Breast epithelium (tissue), 4 donors: Measurements from ENCODE around the gene LRRC70. TPM values are rescaled to one million over a fixed set of nuclear protein-coding genes. Genes with fewer than 3 reads are reported as not detected.

Experiments used
- DNase-seq, 2 donors: peaks; one replicate each; pipeline ENCODE4 v3.0.0-alpha.2; 2019; ENCODE audit warnings: low spot score in 2 of 2
- H3K27ac ChIP-seq, 2 donors: fragments of 200-600 bp; sonication (generic) in 1 of 2; one replicate each; pipeline ENCODE4 v1.5.1; 2016 to 2019; ENCODE audit warnings: mild to moderate bottlenecking in 1 of 2
- H3K27me3 ChIP-seq, 2 donors: fragments of 200-600 bp; sonication (generic) in 1 of 2; one replicate each; pipeline versions ENCODE4 v1.5.1 to v1.6.0; 2017 to 2019; ENCODE audit warnings: control low read depth in 1 of 2, mild to moderate bottlenecking in 1 of 2
- H3K36me3 ChIP-seq: fragments of 200-600 bp; one replicate; pipeline ENCODE4 v1.5.1; 2019
- H3K4me1 ChIP-seq, 2 donors: fragments of 200-600 bp; sonication (generic); one replicate each; pipeline ENCODE4 v1.5.1; 2016 to 2019; ENCODE audit warnings: control low read depth in 1 of 2
- H3K4me3 ChIP-seq, 3 donors: fragments of 200-600 bp; sonication (generic); 1 replicate in 2 of 3; 2 replicates in 1 of 3; pipeline ENCODE4 v1.5.1; 2016 to 2019; ENCODE audit warnings: mild to moderate bottlenecking in 3 of 3, moderate library complexity in 2 of 3
- H3K9me3 ChIP-seq, 2 donors: fragments of 200-600 bp; sonication (generic) in 1 of 2; one replicate each; pipeline ENCODE4 v1.5.1; 2016 to 2019; ENCODE audit warnings: control low read depth in 1 of 2
- POLR2A ChIP-seq: fragments of 450-650 bp; IDR thresholded peaks from one replicate; pipeline ENCODE4 v1.6.1; 2016; ENCODE audit warnings: antibody characterized with exemption, mild to moderate bottlenecking, moderate library complexity
- POLR2AphosphoS5 ChIP-seq, 3 donors: sonication (generic); formaldehyde crosslinking; IDR thresholded peaks; one replicate each; pipeline ENCODE4 v1.6.1; 2017; ENCODE audit warnings: antibody characterized with exemption in 3 of 3
- intact Hi-C: fragments of 100-400 bp; cut with DNase I; formaldehyde crosslinking; loops from one replicate; pipeline ENCODE4 v1.15.1; 2023; ENCODE audit warnings: low total_unique reads
- total RNA-seq, 3 donors: library from RNA; depleted of rRNA; stranded (reverse); fragments of >200 nt; gene quantifications; one replicate each; pipeline ENCODE4 v1.1.0, GENCODE V29; 2016
- TF ChIP-seq, protein P1 (sequence below), 3 donors: fragments of 450-650 bp; IDR thresholded peaks; one replicate each; pipeline ENCODE4 v1.5.1; 2016 to 2017; ENCODE audit warnings: antibody characterized with exemption in 3 of 3, mild to moderate bottlenecking in 3 of 3, moderate library complexity in 3 of 3

The LRRC70 gene, protein sequence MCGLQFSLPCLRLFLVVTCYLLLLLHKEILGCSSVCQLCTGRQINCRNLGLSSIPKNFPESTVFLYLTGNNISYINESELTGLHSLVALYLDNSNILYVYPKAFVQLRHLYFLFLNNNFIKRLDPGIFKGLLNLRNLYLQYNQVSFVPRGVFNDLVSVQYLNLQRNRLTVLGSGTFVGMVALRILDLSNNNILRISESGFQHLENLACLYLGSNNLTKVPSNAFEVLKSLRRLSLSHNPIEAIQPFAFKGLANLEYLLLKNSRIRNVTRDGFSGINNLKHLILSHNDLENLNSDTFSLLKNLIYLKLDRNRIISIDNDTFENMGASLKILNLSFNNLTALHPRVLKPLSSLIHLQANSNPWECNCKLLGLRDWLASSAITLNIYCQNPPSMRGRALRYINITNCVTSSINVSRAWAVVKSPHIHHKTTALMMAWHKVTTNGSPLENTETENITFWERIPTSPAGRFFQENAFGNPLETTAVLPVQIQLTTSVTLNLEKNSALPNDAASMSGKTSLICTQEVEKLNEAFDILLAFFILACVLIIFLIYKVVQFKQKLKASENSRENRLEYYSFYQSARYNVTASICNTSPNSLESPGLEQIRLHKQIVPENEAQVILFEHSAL
- total RNA-seq = 1 to 10 TPM; 6.4 to 9.5 (median 8.6) TPM

DNA sequence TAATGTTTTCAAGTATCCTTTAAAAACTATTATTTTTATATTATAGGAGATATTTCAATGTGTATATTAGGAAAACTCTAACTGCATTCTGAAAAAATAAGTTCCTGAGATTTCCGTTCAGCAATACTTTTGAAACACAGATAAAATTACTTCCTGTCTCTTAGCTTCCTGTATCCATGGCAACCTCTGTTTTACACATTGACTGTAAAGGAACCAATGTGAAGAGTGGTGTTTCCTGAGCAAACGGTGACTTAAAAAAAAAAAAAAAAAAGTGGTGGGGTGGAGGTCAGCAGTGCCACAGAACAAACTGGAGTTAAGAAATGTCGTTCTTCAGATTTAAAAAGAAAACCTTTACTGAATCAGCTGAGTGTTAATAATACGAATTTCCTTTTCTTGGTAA, at the start of gene LRRC70:
Gene LRRC70, plus strand, starts transcription at position 280 of the 400 bp plus-strand sequence. CDS start 620 bp downstream, outside the sequence.
- no peaks in the 10 kb centered on the region for H3K4me1 ChIP-seq
- peak within 1 kb of the TSS; percentile 14 to 24 (median 20) for H3K4me3 ChIP-seq
- no peak for TF ChIP-seq POLR2AphosphoS5 (IDR thresholded peaks at IDR 0.05)
- no peak for TF ChIP-seq POLR2A
- TF ChIP-seq, protein P1, sequence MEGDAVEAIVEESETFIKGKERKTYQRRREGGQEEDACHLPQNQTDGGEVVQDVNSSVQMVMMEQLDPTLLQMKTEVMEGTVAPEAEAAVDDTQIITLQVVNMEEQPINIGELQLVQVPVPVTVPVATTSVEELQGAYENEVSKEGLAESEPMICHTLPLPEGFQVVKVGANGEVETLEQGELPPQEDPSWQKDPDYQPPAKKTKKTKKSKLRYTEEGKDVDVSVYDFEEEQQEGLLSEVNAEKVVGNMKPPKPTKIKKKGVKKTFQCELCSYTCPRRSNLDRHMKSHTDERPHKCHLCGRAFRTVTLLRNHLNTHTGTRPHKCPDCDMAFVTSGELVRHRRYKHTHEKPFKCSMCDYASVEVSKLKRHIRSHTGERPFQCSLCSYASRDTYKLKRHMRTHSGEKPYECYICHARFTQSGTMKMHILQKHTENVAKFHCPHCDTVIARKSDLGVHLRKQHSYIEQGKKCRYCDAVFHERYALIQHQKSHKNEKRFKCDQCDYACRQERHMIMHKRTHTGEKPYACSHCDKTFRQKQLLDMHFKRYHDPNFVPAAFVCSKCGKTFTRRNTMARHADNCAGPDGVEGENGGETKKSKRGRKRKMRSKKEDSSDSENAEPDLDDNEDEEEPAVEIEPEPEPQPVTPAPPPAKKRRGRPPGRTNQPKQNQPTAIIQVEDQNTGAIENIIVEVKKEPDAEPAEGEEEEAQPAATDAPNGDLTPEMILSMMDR (IDR thresholded peaks at IDR 0.05) = no peak
- intact Hi-C loops = no loop called here
- no peak within 1 kb of the TSS for H3K27ac ChIP-seq
- no peak for DNase-seq
- H3K27me3 ChIP-seq = no peaks in the 10 kb centered on the region
- H3K36me3 ChIP-seq = peaks cover 4% of the 10 kb centered on the region
- no peaks in the 10 kb centered on the region for H3K9me3 ChIP-seq

DNA sequence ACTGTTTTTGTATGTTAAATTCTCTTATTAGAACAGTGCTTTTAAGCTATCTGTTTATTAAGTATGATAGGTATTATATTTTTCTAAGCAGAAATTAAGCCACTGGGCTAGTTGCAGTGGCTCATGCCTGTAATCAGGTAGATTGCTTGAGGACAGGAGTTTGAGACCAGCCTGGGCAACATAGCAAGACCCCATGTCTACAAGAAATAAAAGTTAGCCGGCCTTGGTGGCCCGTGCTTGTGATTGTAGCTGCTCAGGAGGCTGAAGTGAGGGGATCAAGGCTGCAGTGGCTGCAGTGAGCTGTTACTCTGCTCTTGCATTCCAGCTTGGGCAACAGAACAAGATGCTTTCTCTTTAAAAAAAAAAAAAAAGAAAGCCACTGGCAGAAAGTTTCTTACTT, 45.0 kb upstream of the LRRC70 start:
- TF ChIP-seq POLR2A (no peak), POLR2AphosphoS5 (IDR thresholded peaks at IDR 0.05) (no peak)
- TF ChIP-seq, protein P1 (IDR thresholded peaks at IDR 0.05) = no peak
- intact Hi-C loops = no loop called here

DNA sequence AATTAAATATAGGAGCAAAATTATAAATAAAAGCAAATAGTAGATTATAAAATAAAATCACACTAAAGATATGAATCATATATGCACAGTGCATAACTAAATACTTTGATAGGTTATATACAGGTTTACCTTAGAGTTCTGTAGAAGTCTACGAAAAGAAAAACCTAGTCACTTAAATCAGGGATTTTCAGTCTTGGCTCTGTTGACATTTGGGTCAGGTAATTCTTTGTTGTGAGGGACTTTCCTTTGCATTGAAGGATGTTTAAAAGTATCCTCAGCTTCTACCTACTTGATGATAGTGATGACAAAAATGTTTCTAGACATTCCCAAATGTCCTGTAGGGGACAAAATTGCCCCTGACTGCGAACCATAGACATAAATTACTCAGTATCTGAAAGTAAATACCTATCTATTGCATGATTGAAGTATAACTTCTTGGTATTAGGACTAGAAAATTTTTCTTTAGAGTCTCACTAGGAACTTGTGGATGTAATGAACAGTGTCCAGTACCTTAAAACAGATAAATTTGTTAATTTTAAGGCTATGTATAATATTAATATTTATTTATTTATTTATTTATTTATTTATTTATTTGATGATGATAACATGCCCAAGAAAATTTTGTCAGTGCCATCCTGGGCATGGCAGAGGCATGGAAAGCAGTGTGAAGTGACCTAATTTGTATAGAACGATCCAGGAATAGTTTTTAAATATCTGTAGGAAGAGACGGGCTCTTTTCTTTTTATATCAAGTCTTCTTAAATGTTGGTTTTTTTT, 44.0 kb upstream of the LRRC70 start:
- DNase-seq = no peak
- intact Hi-C loops = no loop called here
- no peak overlapping the region for H3K27ac ChIP-seq
- H3K4me1 ChIP-seq = no peaks in the 10 kb centered on the region
- H3K9me3 ChIP-seq = no peaks in the 10 kb centered on the region
- no peaks in the 10 kb centered on the region for H3K36me3 ChIP-seq
- TF ChIP-seq POLR2A (no peak), POLR2AphosphoS5 (IDR thresholded peaks at IDR 0.05) (no peak)
- TF ChIP-seq, protein P1 (IDR thresholded peaks at IDR 0.05) = no peak
- no peaks in the 10 kb centered on the region for H3K27me3 ChIP-seq
- H3K4me3 ChIP-seq = no peak overlapping the region

More for the DNA sequence above, 45.0 kb upstream of the LRRC70 start:
- Histone ChIP-seq H3K4me3 (no peak overlapping the region), H3K27me3 (no peaks in the 10 kb centered on the region), H3K9me3 (no peaks in the 10 kb centered on the region), H3K36me3 (no peaks in the 10 kb centered on the region), H3K27ac (no peak overlapping the region), H3K4me1 (no peaks in the 10 kb centered on the region)
- no peak for DNase-seq

DNA sequence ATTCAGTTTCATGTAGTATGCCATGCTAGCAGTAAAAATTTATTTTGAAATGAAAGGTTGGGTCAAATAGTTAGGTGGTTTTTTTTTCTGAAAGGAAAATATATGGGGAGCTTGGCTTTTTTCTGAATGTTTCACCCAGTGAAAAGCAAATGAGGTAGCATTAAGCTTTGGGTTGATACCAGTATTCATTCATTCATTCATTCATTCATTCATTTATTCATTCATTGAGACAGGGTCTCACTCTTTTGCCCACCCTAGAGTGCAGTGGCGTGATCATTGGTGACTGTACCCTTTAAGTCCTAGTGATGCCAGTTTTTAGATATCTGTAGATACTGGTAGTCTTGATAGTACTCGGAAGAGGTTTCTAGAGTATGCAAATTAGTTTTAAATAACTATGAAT, 42.4 kb upstream of the LRRC70 start:
- H3K9me3 ChIP-seq = no peaks in the 10 kb centered on the region
- no peaks in the 10 kb centered on the region for H3K36me3 ChIP-seq
- H3K4me3 ChIP-seq = no peak overlapping the region
- intact Hi-C loops = no loop called here
- H3K27me3 ChIP-seq = no peaks in the 10 kb centered on the region
- H3K4me1 ChIP-seq = no peaks in the 10 kb centered on the region
- H3K27ac ChIP-seq = no peak overlapping the region
- no peak for TF ChIP-seq POLR2A
- TF ChIP-seq, protein P1 (IDR thresholded peaks at IDR 0.05) = no peak
- no peak for TF ChIP-seq POLR2AphosphoS5 (IDR thresholded peaks at IDR 0.05)
- DNase-seq = no peak
